Heart right ventricle (tissue), 16 donors: ENCODE data around the gene MDM2. TPM values are rescaled to one million over a fixed set of nuclear protein-coding genes. Genes with fewer than 3 reads are reported as not detected.

Experiments used
- ATAC-seq, 8 donors: fragments of 200-7000 bp; cut with Tn5 transposase; one replicate each; pipeline ENCODE4 v1.9.1; 2020; ENCODE audit warnings: mild to moderate bottlenecking in 8 of 8, moderate library complexity in 8 of 8, moderate number of reproducible peaks in 1 of 8
- DNase-seq, 2 donors: peaks; one replicate each; pipeline ENCODE4 v3.0.0-alpha.2; 2020
- H3K27ac ChIP-seq, 10 donors: fragments of 200-600 bp; sonication (generic) in 2 of 10; one replicate each; pipeline versions ENCODE4 v1.5.0 to v1.8.0; 2020 to 2022; ENCODE audit warnings: mild to moderate bottlenecking in 3 of 10
- H3K27me3 ChIP-seq, 7 donors: fragments of 200-600 bp; one replicate each; pipeline ENCODE4 v1.8.0; 2021 to 2022; ENCODE audit warnings: mild to moderate bottlenecking in 2 of 7
- H3K36me3 ChIP-seq, 9 donors: fragments of 200-600 bp; sonication (generic) in 1 of 9; one replicate each; pipeline versions ENCODE4 v1.5.0 to v1.8.0; 2020 to 2022; ENCODE audit warnings: mild to moderate bottlenecking in 2 of 9
- H3K4me1 ChIP-seq, 9 donors: fragments of 200-600 bp; sonication (generic) in 1 of 9; one replicate each; pipeline versions ENCODE4 v1.5.0 to v1.8.0; 2020 to 2022; ENCODE audit warnings: mild to moderate bottlenecking in 4 of 9
- H3K4me3 ChIP-seq, 10 donors: fragments of 200-600 bp; sonication (generic) in 2 of 10; one replicate each; pipeline versions ENCODE4 v1.5.0 to v1.8.0; 2020 to 2022; ENCODE audit warnings: mild to moderate bottlenecking in 7 of 10, moderate library complexity in 2 of 10
- H3K9me3 ChIP-seq, 11 donors: fragments of 200-600 bp in 10 of 11; sonication (generic) in 2 of 11; one replicate each; pipeline versions ENCODE4 v1.5.0 to v1.8.0; 2013 to 2022; ENCODE audit warnings: mild to moderate bottlenecking in 2 of 11, control low read depth in 1 of 11, moderate library complexity in 1 of 11
- CTCF ChIP-seq, 9 donors: fragments of 200-600 bp; sonication (generic) in 2 of 9; IDR thresholded peaks; one replicate each; pipeline versions ENCODE4 v1.5.0 to v1.8.0; 2021 to 2022; ENCODE audit warnings: antibody characterized with exemption in 9 of 9, mild to moderate bottlenecking in 5 of 9, moderate library complexity in 1 of 9
- WGBS, 2 donors: extraction: QIAGEN DNeasy Blood & Tissue Kit; methylation state at CpG; one replicate each; pipeline ENCODE4 v1.1.7; 2013; ENCODE audit warnings: inconsistent platforms in 1 of 2; 5-methylcytosine and 5-hydroxymethylcytosine counted together
- intact Hi-C, 10 donors: fragments of 100-400 bp; cut with DNase I; formaldehyde crosslinking; loops; one replicate each; pipeline versions ENCODE4 v1.11.1 to v1.14.2; 2022
- polyA plus RNA-seq, 2 donors: library from polyadenylated mRNA; stranded (reverse); fragments of 200-250 nt; gene quantifications; one replicate each; pipeline ENCODE4 v1.2.3, GENCODE V29; 2013
- total RNA-seq, 10 donors: library from RNA; stranded (reverse); fragmentation: NEBNext Ultra II Directional in 3 of 10; extraction: Animal tissue kit (Norgen Biotek cat#: 25700) in 3 of 10; gene quantifications; one replicate each; pipeline versions ENCODE4 v1.2.1 to v1.2.4, GENCODE V29; 2021 to 2023
- donor health status: Arrhythmogenic right ventricular cardiomyopathy.
- donor health status: ischemic (EF 13 %, LVEDD 7.1; RV severe dilation, severe dysfunction).
- donor health status: healthy with polysubstance abuse.
- donor health status: DM: no; HTN: yes; CAD: no.
- donor health status: DM: no; HTN: no; CAD: no.
- donor health status: ischemic (EF 25% LVEDD 6.9; RV normal size, moderate dysfunction).
- donor health status: ischemic (EF 25% LVEDD 5.7; RV mildly dilated, moderate dysfunction).
- donor health status: healthy.
- donor health status: DM: yes; HTN: yes; CAD: no.
- donor health status: Ischemic cardiomyopathy.
- donor health status: ischemic (EF 35%, LVEDD 5.7; RV mildly dilated, moderate dysfunction).
- donor health status: nonischemic (EF 11% LVEDD 7.7; RV severe dilation, severe dysfunction).
- donor health status: DM: yes; HTN: yes; CAD: no.
- donor health status: PGD.
- donor health status: ischemic (EF 29% LVEDD 5.4; RV normal size, mild dysfunction).
- donor health status: nonischemic (EF 23%, LVEDD 6.1; RV moderate dilation, normal function).

Gene MDM2
- total and polyA plus RNA-seq, 12 donors: 15.9 to 95.5 (median 47.1) TPM

GRCh38 chr12:68789144-68789878 is 18.7 kb upstream of the MDM2 start:
- Histone ChIP-seq H3K27me3 (no peaks in the 10 kb centered on the region), H3K36me3 (no peaks in the 10 kb centered on the region), H3K9me3 (no peaks in the 10 kb centered on the region), H3K27ac (no peak overlapping the region), H3K4me3 (no peak overlapping the region), H3K4me1 (peaks cover 0 to 43% (median 5%) of the 10 kb centered on the region in 9 donors)
- TF ChIP-seq CTCF (IDR thresholded peaks at IDR 0.05): no peak
- intact Hi-C loops: no loop called here
- DNase-seq: no peak
- 95 to 96% methylated on average over 14 of the region's 14 CpGs for whole genome bisulfite sequencing, 2 donors
- ATAC-seq: no peak

- DNase-seq: no peak
- WGBS, 2 donors: 96 to 97% methylated on average over 13 of the region's 13 CpGs
- TF ChIP-seq CTCF (IDR thresholded peaks at IDR 0.05): no peak
- Histone ChIP-seq H3K4me1 (peaks cover 0 to 33% (median 5%) of the 10 kb centered on the region in 9 donors), H3K36me3 (no peaks in the 10 kb centered on the region), H3K27ac (no peak overlapping the region), H3K9me3 (no peaks in the 10 kb centered on the region), H3K4me3 (no peak overlapping the region), H3K27me3 (no peaks in the 10 kb centered on the region)
- intact Hi-C loops: no loop called here
- ATAC-seq: no peak
Observed at GRCh38 chr12:68790081-68790951, 17.7 kb upstream of the MDM2 start.

- H3K27me3 ChIP-seq: no peaks in the 10 kb centered on the region
- peaks cover 0 to 27% (median 5%) of the 10 kb centered on the region in 9 donors for H3K4me1 ChIP-seq
- intact Hi-C loops: no loop called here
- WGBS, 2 donors: 63 to 66% methylated on average over 3 of the region's 3 CpGs
- TF ChIP-seq CTCF (IDR thresholded peaks at IDR 0.05): no peak
- no peaks in the 10 kb centered on the region for H3K36me3 ChIP-seq
- ATAC-seq (no peak), DNase-seq (no peak)
- H3K27ac ChIP-seq: no peak overlapping the region
- H3K9me3 ChIP-seq: no peaks in the 10 kb centered on the region
- H3K4me3 ChIP-seq: no peak overlapping the region
Observed at GRCh38 chr12:68790952-68791234, 17.1 kb upstream of the MDM2 start.

GRCh38 chr12:68791897-68792481 is 16.0 kb upstream of the MDM2 start:
- WGBS, 2 donors: 95 to 98% methylated on average over 2 of the region's 2 CpGs
- H3K36me3 ChIP-seq: no peaks in the 10 kb centered on the region
- no peak overlapping the region for H3K4me3 ChIP-seq
- no peak for ATAC-seq
- DNase-seq: no peak
- no peak for TF ChIP-seq CTCF (IDR thresholded peaks at IDR 0.05)
- H3K4me1 ChIP-seq: peaks cover 0 to 16% (median 4%) of the 10 kb centered on the region in 9 donors
- no peaks in the 10 kb centered on the region for H3K9me3 ChIP-seq
- H3K27ac ChIP-seq: no peak overlapping the region
- H3K27me3 ChIP-seq: no peaks in the 10 kb centered on the region
- intact Hi-C loops: no loop called here
